T-cell (primary cell): ENCODE data around the gene DAPK1. TPM values are rescaled to one million over a fixed set of nuclear protein-coding genes. Genes with fewer than 3 reads are reported as not detected.

Experiments
- ATAC-seq, 4 experiments: fragments of 200-7000 bp in 3 of 4; fragments of 150-1000 bp in 1 of 4; cut with Tn5 transposase; replicated peaks in 1 of 4; 1 replicate in 3 of 4; 2 replicates in 1 of 4; pipeline ENCODE4 v1.10.0; 2021; ENCODE audit warnings: moderate library complexity in 3 of 4, mild to moderate bottlenecking in 2 of 4, moderate number of reproducible peaks in 1 of 4
- CTCF ChIA-PET, 2 donors: fragments of 300-600 bp; sonication (Branson Sonifier 250); formaldehyde crosslinking; loops; one replicate each; lab custom pipeline; 2022; ENCODE audit warnings: antibody characterized with exemption in 2 of 2; lab: Charles Lee
- POLR2A ChIA-PET, 2 donors: fragments of 300-600 bp; sonication (Branson Sonifier 250); formaldehyde crosslinking; loops; one replicate each; lab custom pipeline; 2022; ENCODE audit warnings: antibody characterized with exemption in 2 of 2; lab: Charles Lee
- DNase-seq, 35 experiments: peaks; one replicate each; pipeline versions ENCODE4 v3.0.0 to v3.0.0-alpha.2; 2013 to 2023
- H3K27ac ChIP-seq: one replicate; pipeline ENCODE4 v1.5.1; 2013; ENCODE audit warnings: low read length
- H3K27me3 ChIP-seq, 2 experiments: replicated peaks in 1 of 2; 1 replicate in 1 of 2; 2 replicates in 1 of 2; pipeline versions ENCODE4 v1.6.1 to v1.7.0; 2013; ENCODE audit warnings: low read length in 1 of 2, mixed read lengths in 1 of 2; ENCODE audit not compliant: control insufficient read depth in 2 of 2, insufficient read depth in 2 of 2; ENCODE audit errors: extremely low read depth in 1 of 2
- H3K36me3 ChIP-seq, 2 donors: 1 replicate in 1 of 2; 2 replicates in 1 of 2; pipeline versions ENCODE4 v1.6.1 to v1.7.0; 2013; ENCODE audit warnings: low read length in 1 of 2; ENCODE audit not compliant: control insufficient read depth in 2 of 2, insufficient read depth in 1 of 2; ENCODE audit errors: extremely low read depth in 1 of 2
- H3K4me1 ChIP-seq, 2 experiments: 1 replicate in 1 of 2; 2 replicates in 1 of 2; pipeline versions ENCODE4 v1.6.1 to v1.7.0; 2013; ENCODE audit warnings: low read length in 2 of 2, mixed read lengths in 1 of 2; ENCODE audit not compliant: insufficient read depth in 2 of 2, control insufficient read depth in 1 of 2; ENCODE audit errors: extremely low read depth in 1 of 2
- H3K4me3 ChIP-seq, 2 donors: 1 replicate in 1 of 2; 2 replicates in 1 of 2; pipeline versions ENCODE4 v1.5.1 to v1.7.0; 2013; ENCODE audit warnings: mild to moderate bottlenecking in 2 of 2, low read length in 1 of 2, moderate library complexity in 1 of 2; ENCODE audit not compliant: control insufficient read depth in 1 of 2; ENCODE audit errors: extremely low read depth in 1 of 2
- H3K9me3 ChIP-seq: 2 replicates; pipeline ENCODE4 v1.7.0; 2013
- H3K27ac Mint-ChIP-seq, 2 donors: one replicate each; pipeline ENCODE4 v1.8.0; 2020 to 2021; ENCODE audit warnings: mild to moderate bottlenecking in 2 of 2, mixed read lengths in 2 of 2
- H3K27me3 Mint-ChIP-seq, 2 donors: one replicate each; pipeline ENCODE4 v1.8.0; 2021 to 2022; ENCODE audit warnings: mixed read lengths in 2 of 2
- H3K36me3 Mint-ChIP-seq: one replicate; pipeline ENCODE4 v1.8.0; 2021; ENCODE audit warnings: mixed read lengths
- H3K4me1 Mint-ChIP-seq, 3 donors: one replicate each; pipeline ENCODE4 v1.8.0; 2020 to 2022; ENCODE audit warnings: mixed read lengths in 3 of 3, mild to moderate bottlenecking in 1 of 3
- H3K4me3 Mint-ChIP-seq, 3 donors: one replicate each; pipeline ENCODE4 v1.8.0; 2020 to 2022; ENCODE audit warnings: mild to moderate bottlenecking in 3 of 3, mixed read lengths in 3 of 3, moderate library complexity in 3 of 3
- H3K9me3 Mint-ChIP-seq, 3 donors: one replicate each; pipeline ENCODE4 v1.8.0; 2020 to 2022; ENCODE audit warnings: mixed read lengths in 3 of 3
- WGBS: methylation state at CpG from one replicate; pipeline ENCODE4 v1.1.5; 2013; ENCODE audit warnings: missing lambda C conversion rate; ENCODE audit not compliant: insufficient coverage; 5-methylcytosine and 5-hydroxymethylcytosine counted together
- total RNA-seq, 35 experiments: library from RNA in 6 of 35; stranded (reverse) in 6 of 35; fragments of 120-200 nt in 1 of 35; gene quantifications; one replicate each; pipeline versions ENCODE4 v1.2.1 to v1.2.4 and lab custom pipeline; 2013 to 2026

The DAPK1 gene
- total RNA-seq, 5 donors from 2014 or later (not counting 1 experiment from before 2014, with no cell fraction given), result 1.7 to 4.2 (median 2.8) TPM

DNA sequence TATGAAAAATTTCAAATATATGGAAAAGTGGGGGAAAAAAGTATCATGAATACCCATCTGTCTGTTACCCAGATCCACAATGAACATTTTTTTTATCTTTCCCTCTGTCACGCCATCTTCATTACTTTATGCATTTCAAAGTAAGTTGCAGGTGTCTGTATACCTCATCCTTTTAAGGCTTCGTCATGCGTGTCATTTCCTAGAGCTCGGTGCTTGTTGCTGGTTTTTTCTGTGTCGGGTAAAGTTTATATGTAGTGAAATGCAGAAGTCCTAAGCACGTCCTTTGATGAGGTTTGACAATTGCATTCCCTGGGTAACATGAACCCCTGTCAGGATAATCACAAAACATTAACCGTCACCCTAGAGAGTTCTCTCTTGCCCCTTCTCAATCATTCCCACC, 52.1 kb downstream of the DAPK1 start:
- WGBS, result no CpG with 5 or more reads among the region's 7 CpGs
- no peak overlapping the region for H3K27ac Mint-ChIP-seq

DNA sequence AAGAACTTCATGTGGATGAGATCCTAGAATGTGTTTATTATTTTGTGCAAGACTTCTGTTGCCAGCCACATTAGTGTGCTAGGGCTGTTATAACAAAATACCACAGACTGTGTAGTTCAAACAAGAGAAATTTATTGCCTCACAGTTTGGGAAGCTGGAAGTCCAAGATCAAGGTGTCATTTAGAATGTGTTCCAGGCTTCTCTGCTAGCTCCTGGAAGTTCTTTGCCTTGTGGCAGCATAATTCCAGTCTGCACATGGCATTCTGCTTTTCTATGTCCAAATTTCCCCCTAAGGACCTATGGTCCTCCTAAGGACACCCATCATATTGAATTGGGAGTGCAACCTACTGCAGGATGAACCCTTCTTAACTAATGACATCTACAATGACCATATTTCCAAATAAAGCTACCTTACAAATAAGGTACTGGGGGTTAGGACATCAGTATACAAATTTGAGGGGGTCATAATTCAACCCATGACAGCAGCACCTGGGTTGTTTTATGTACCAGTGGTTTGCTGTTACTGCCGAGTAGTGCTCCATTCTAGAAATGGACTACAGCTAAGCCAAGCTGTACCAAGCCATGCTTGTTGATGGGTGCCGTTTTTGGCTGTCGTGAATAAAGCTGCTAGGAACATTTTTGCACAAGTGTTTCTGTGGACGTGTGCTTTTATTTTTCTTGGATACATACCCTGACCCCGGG, 52.7 kb downstream of the DAPK1 start:
- Histone ChIP-seq H3K27me3 (peaks cover 0 to 8% of the 10 kb centered on the region in 2 experiments), H3K36me3 (no peaks in the 10 kb centered on the region), H3K4me3 (no peak overlapping the region), H3K27ac (no peak overlapping the region), H3K9me3 (no peaks in the 10 kb centered on the region), H3K4me1 (peaks cover 0 to 2% of the 10 kb centered on the region in 2 experiments)
- Mint-ChIP-seq H3K36me3 (no peaks in the 10 kb centered on the region), H3K4me3 (no peak overlapping the region), H3K27ac (no peak overlapping the region), H3K9me3 (no peaks in the 10 kb centered on the region), H3K4me1 (no peaks in the 10 kb centered on the region), H3K27me3 (peaks cover 0 to 7% of the 10 kb centered on the region in 2 donors)
- 72% methylated on average over 3 of the region's 5 CpGs for WGBS
- ChIA-PET POLR2A (no interaction called here), CTCF (no interaction called here)
- ATAC-seq (no peak), DNase-seq (no peak)

More for the DNA sequence above, 52.1 kb downstream of the DAPK1 start:
- Mint-ChIP-seq H3K27me3 (peaks cover 0 to 7% of the 10 kb centered on the region in 2 donors), H3K9me3 (no peaks in the 10 kb centered on the region), H3K4me1 (no peaks in the 10 kb centered on the region), H3K4me3 (no peak overlapping the region), H3K36me3 (no peaks in the 10 kb centered on the region)
- Histone ChIP-seq H3K27ac (no peak overlapping the region), H3K4me1 (no peaks in the 10 kb centered on the region), H3K27me3 (peaks cover 0 to 8% of the 10 kb centered on the region in 2 experiments), H3K36me3 (no peaks in the 10 kb centered on the region), H3K4me3 (no peak overlapping the region), H3K9me3 (no peaks in the 10 kb centered on the region)
- ChIA-PET CTCF (no interaction called here), POLR2A (no interaction called here)
- ATAC-seq (peak in 1 of 4 experiments; percentile 40), DNase-seq (no peak)

DNA sequence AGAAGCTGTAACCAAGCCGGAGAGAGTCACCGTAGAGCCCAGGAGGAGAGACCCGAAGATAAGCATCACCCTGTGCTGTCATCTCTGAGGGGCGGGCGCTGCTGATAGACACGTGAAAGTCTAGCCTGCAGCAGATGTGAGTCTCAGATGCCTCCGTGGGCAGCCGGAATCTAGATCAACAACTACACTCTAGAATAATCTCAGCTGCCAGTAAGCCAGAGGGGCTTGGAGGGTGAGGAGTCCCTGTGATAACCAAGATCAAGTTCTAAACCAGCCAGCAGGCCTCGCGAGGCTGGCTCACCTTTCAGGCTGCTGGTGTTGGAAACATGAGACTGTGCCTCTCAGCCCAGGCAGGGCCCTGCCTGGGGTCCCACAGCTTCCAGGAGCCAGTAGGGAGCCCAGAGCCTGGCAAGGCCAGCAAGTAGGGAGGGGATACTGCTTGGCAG, 54.1 kb downstream of the DAPK1 start:
- H3K4me1 ChIP-seq, result peaks cover 0 to 8% of the 10 kb centered on the region in 2 experiments
- no peaks in the 10 kb centered on the region for H3K9me3 ChIP-seq
- H3K36me3 Mint-ChIP-seq, result no peaks in the 10 kb centered on the region
- H3K27me3 Mint-ChIP-seq, result peaks cover 5 to 7% of the 10 kb centered on the region in 2 donors
- H3K4me1 Mint-ChIP-seq, result no peaks in the 10 kb centered on the region
- POLR2A ChIA-PET, result no interaction called here
- no peak overlapping the region for H3K27ac ChIP-seq
- H3K36me3 ChIP-seq, result no peaks in the 10 kb centered on the region
- no peak for ATAC-seq
- no peaks in the 10 kb centered on the region for H3K9me3 Mint-ChIP-seq
- H3K4me3 ChIP-seq, result no peak overlapping the region
- DNase-seq, result no peak
- peaks cover 0 to 14% of the 10 kb centered on the region in 2 experiments for H3K27me3 ChIP-seq
- H3K27ac Mint-ChIP-seq, result no peak overlapping the region
- 66% methylated on average over 7 of the region's 10 CpGs for WGBS
- no peak overlapping the region for H3K4me3 Mint-ChIP-seq
- CTCF ChIA-PET, result no interaction called here

DNA sequence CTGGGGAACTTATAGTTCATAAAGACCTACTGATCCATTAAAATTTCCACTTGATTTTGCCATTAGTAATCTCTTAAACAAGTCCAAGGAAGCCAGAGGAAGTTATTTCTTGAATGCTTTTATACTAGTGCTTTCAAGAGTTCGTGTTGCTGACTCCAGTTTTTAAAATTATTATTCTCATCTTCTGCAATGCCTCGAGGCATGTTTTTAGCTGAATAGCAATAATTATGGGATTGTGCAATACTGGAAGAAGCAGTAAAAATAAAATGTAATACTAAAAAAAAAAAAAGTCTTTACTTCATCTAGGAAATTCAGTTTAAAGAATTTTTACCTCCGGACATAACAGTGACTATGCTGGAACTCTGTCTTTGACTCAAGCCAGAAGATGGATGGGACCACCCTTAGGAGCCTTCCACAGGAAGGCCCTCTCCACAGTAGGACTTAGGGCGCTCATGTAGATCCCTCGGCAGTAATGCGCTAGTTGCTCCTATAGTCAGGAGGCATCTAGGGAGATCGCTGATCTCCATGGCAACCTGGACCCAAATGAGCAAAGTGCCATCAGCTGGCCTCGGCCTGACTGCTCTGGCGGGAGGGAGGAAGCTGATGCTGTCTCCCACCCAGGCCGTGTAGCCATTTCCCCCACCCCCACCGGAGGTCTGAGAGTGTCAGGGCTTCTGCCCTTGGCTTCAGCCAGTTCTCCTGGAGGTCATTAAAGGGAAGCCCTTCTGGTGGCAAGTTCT, 56.7 kb downstream of the DAPK1 start:
- H3K4me3 Mint-ChIP-seq, result no peak overlapping the region
- WGBS, result 100% methylated on average over 4 of the region's 11 CpGs
- no peaks in the 10 kb centered on the region for H3K4me1 Mint-ChIP-seq
- no peaks in the 10 kb centered on the region for H3K9me3 Mint-ChIP-seq
- no peaks in the 10 kb centered on the region for H3K36me3 Mint-ChIP-seq
- no peak for DNase-seq
- no peak for ATAC-seq
- Histone ChIP-seq H3K36me3 (no peaks in the 10 kb centered on the region), H3K9me3 (no peaks in the 10 kb centered on the region), H3K4me1 (peaks cover 0 to 8% of the 10 kb centered on the region in 2 experiments), H3K27ac (no peak overlapping the region), H3K27me3 (peaks cover 0 to 16% of the 10 kb centered on the region in 2 experiments), H3K4me3 (no peak overlapping the region)
- POLR2A ChIA-PET, result no interaction called here
- H3K27me3 Mint-ChIP-seq, result peaks cover 4 to 5% of the 10 kb centered on the region in 2 donors
- CTCF ChIA-PET, result no interaction called here
- no peak overlapping the region for H3K27ac Mint-ChIP-seq

DNA sequence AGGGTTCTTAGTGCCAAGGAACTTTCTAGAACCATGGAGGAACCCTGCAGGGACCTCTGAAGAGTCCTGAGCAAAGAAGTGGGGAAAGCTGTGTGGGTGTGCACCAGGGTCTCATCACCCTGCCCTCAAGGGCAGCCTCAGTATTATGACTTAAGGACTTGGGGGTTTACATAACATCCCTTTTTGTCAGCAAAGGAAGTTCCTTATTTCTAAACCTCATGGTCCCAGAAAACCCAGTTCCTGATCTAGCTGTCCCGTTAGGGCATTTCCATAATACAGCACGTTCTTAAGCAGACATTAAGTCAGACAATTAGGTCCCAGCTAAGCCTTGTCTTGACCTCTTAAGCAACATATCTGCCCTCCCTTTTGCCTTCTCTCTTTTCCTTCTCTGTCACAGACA, 57.3 kb downstream of the DAPK1 start:
- Mint-ChIP-seq H3K4me3 (no peak overlapping the region), H3K9me3 (no peaks in the 10 kb centered on the region), H3K27me3 (peaks cover 3 to 5% of the 10 kb centered on the region in 2 donors), H3K36me3 (no peaks in the 10 kb centered on the region), H3K4me1 (no peaks in the 10 kb centered on the region), H3K27ac (no peak overlapping the region)
- Histone ChIP-seq H3K36me3 (no peaks in the 10 kb centered on the region), H3K27me3 (peaks cover 0 to 16% of the 10 kb centered on the region in 2 experiments), H3K4me1 (peaks cover 0 to 8% of the 10 kb centered on the region in 2 experiments), H3K27ac (no peak overlapping the region), H3K9me3 (no peaks in the 10 kb centered on the region), H3K4me3 (no peak overlapping the region)
- 83% methylated on average over 2 of the region's 2 CpGs for WGBS
- DNase-seq (no peak), ATAC-seq (no peak)
- ChIA-PET CTCF (no interaction called here), POLR2A (no interaction called here)

DNA sequence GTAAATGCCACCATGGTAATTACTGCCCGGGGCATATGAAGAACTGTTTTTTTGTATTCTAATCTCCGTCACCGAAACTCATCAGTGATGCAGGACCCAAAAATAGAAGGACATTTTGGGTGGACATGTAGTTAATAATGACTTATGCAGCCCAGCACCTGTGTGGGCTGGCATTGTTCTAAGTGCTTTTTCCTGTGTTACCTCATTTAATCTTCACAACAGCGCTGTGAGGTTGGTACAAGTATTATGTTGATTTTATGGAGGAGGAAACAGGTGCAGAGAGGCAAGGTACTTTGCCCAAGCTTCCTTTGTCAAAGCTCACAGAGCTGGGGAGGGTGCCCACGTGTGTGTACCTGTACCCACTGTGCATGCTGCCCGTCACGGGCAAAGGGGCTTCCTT, 58.4 kb downstream of the DAPK1 start:
- Mint-ChIP-seq H3K9me3 (no peaks in the 10 kb centered on the region), H3K27ac (no peak overlapping the region), H3K36me3 (no peaks in the 10 kb centered on the region), H3K27me3 (peaks cover 0 to 5% of the 10 kb centered on the region in 2 donors), H3K4me3 (no peak overlapping the region), H3K4me1 (no peaks in the 10 kb centered on the region)
- H3K4me3 ChIP-seq, result no peak overlapping the region
- H3K36me3 ChIP-seq, result no peaks in the 10 kb centered on the region
- H3K27ac ChIP-seq, result no peak overlapping the region
- H3K9me3 ChIP-seq, result no peaks in the 10 kb centered on the region
- peaks cover 0 to 16% of the 10 kb centered on the region in 2 experiments for H3K27me3 ChIP-seq
- DNase-seq (no peak), ATAC-seq (peak in 1 of 4 experiments; percentile 36)
- CTCF ChIA-PET, result no interaction called here
- peaks cover 0 to 8% of the 10 kb centered on the region in 2 experiments for H3K4me1 ChIP-seq
- WGBS, result 27% methylated on average over 6 of the region's 7 CpGs
- POLR2A ChIA-PET, result no interaction called here
